Measurements from ENCODE around the gene PDCD6IP. TPM values are rescaled to one million over a fixed set of nuclear protein-coding genes. Genes with fewer than 3 reads are reported as not detected.

PDCD6IP gene
- total RNA-seq, 1 donor from 2014 or later: 91.1 TPM

GRCh38 chr3:33901862-33902563 lies 103.6 kb downstream of the PDCD6IP start:
- no peak for TF ChIP-seq CTCF (IDR thresholded peaks at IDR 0.05; ENCODE audit: insufficient read depth, low read length, severe bottlenecking)
- Histone ChIP-seq H3K36me3 (ENCODE audit: control insufficient read depth, insufficient read depth, low read length) (no peaks in the 10 kb centered on the region), H3K27me3 (ENCODE audit: control insufficient read depth, insufficient read depth, low read length) (no peaks in the 10 kb centered on the region), H3K4me3 (ENCODE audit: low read depth, low read length) (no peak overlapping the region)
- DNase-seq (ENCODE audit: low read depth) (peak; percentile 85), FAIRE-seq (peak; percentile 32)

GRCh38 chr3:33904730-33905129 lies 106.3 kb downstream of the PDCD6IP start:
- Histone ChIP-seq H3K4me3 (ENCODE audit: low read depth, low read length) (no peak overlapping the region), H3K36me3 (ENCODE audit: control insufficient read depth, insufficient read depth, low read length) (no peaks in the 10 kb centered on the region), H3K27me3 (ENCODE audit: control insufficient read depth, insufficient read depth, low read length) (no peaks in the 10 kb centered on the region)
- no peak for DNase-seq (ENCODE audit: low read depth)
- no peak for FAIRE-seq
- no peak for TF ChIP-seq CTCF (IDR thresholded peaks at IDR 0.05; ENCODE audit: insufficient read depth, low read length, severe bottlenecking)

GRCh38 chr3:33908250-33908851 lies 109.9 kb downstream of the PDCD6IP start:
- FAIRE-seq (no peak), DNase-seq (ENCODE audit: low read depth) (no peak)
- Histone ChIP-seq H3K4me3 (ENCODE audit: low read depth, low read length) (no peak overlapping the region), H3K27me3 (ENCODE audit: control insufficient read depth, insufficient read depth, low read length) (no peaks in the 10 kb centered on the region), H3K36me3 (ENCODE audit: control insufficient read depth, insufficient read depth, low read length) (no peaks in the 10 kb centered on the region)
- TF ChIP-seq CTCF (IDR thresholded peaks at IDR 0.05; ENCODE audit: insufficient read depth, low read length, severe bottlenecking): no peak

- no peak for DNase-seq (ENCODE audit: low read depth)
These were observed 111.1 kb downstream of the PDCD6IP start for GRCh38 chr3:33909547-33909946.

GRCh38 chr3:33910031-33910430 lies 111.6 kb downstream of the PDCD6IP start:
- Histone ChIP-seq H3K27me3 (ENCODE audit: control insufficient read depth, insufficient read depth, low read length) (no peaks in the 10 kb centered on the region), H3K4me3 (ENCODE audit: low read depth, low read length) (no peak overlapping the region), H3K36me3 (ENCODE audit: control insufficient read depth, insufficient read depth, low read length) (no peaks in the 10 kb centered on the region)
- DNase-seq (ENCODE audit: low read depth): no peak
- FAIRE-seq: no peak
- TF ChIP-seq CTCF (IDR thresholded peaks at IDR 0.05; ENCODE audit: insufficient read depth, low read length, severe bottlenecking): no peak

More at GRCh38 chr3:33909547-33909946, 111.1 kb downstream of the PDCD6IP start:
- no peak for FAIRE-seq
- H3K4me3 ChIP-seq (ENCODE audit: low read depth, low read length): no peak overlapping the region
- H3K27me3 ChIP-seq (ENCODE audit: control insufficient read depth, insufficient read depth, low read length): no peaks in the 10 kb centered on the region
- no peak for TF ChIP-seq CTCF (IDR thresholded peaks at IDR 0.05; ENCODE audit: insufficient read depth, low read length, severe bottlenecking)
- no peaks in the 10 kb centered on the region for H3K36me3 ChIP-seq (ENCODE audit: control insufficient read depth, insufficient read depth, low read length)
